Activated naive CD8-positive, alpha-beta T cell treated with anti-CD3 and anti-CD28 coated beads, Interleukin-2, amount 10 ng/mL, durations not matched to agents 7 days and 5 days (primary cell): Measurements from ENCODE around the gene S1PR4. TPM values are rescaled to one million over a fixed set of nuclear protein-coding genes. Genes with fewer than 3 reads are reported as not detected.

Experiments used
- ATAC-seq: fragments of 150-1000 bp; cut with Tn5 transposase; one replicate; pipeline ENCODE4 v1.10.0; 2021; ENCODE audit warnings: low read depth, moderate library complexity
- POLR2A ChIA-PET: fragments of 350-600 bp; sonication (Branson Sonifier 250); formaldehyde crosslinking; loops from one replicate; lab custom pipeline; 2021; ENCODE audit warnings: antibody characterized with exemption; lab: Charles Lee
- DNase-seq: peaks from one replicate; pipeline ENCODE4 v3.0.0; 2021
- H3K27ac Mint-ChIP-seq: one replicate; pipeline ENCODE4 v1.8.0; 2022; ENCODE audit warnings: mild to moderate bottlenecking, mixed read lengths
- H3K27me3 Mint-ChIP-seq: one replicate; pipeline ENCODE4 v1.8.0; 2022; ENCODE audit warnings: mild to moderate bottlenecking, moderate library complexity, mixed read lengths
- H3K36me3 Mint-ChIP-seq: one replicate; pipeline ENCODE4 v1.8.0; 2021; ENCODE audit warnings: mild to moderate bottlenecking, mixed read lengths
- H3K4me1 Mint-ChIP-seq: one replicate; pipeline ENCODE4 v1.8.0; 2021; ENCODE audit warnings: mixed read lengths
- H3K4me3 Mint-ChIP-seq: one replicate; pipeline ENCODE4 v1.8.0; 2022; ENCODE audit warnings: mild to moderate bottlenecking, moderate library complexity, mixed read lengths
- H3K9me3 Mint-ChIP-seq: one replicate; pipeline ENCODE4 v1.8.0; 2021; ENCODE audit warnings: mixed read lengths
- total RNA-seq, 2 experiments: library from RNA; stranded (reverse); gene quantifications; one replicate each; pipeline ENCODE4 v1.2.3, GENCODE V29; 2021

The S1PR4 gene
- 100 to 1,000 TPM; 133 to 134 TPM for total RNA-seq

GRCh38 chr19:3178377-3178972 is at the start of gene S1PR4:
Gene S1PR4 (plus strand): TSS chr19:3178769. CDS start chr19:3178793, 24 bp downstream.
- ATAC-seq, result peak; percentile 77
- POLR2A ChIA-PET, result interaction anchor here (0.9 to 1.4 kb wide), 3 partner anchors 13 to 116 kb away, joined by 3 to 4 read pairs (median 3); partner anchors contain the start of genes GNA15 and TLE5
- H3K27me3 Mint-ChIP-seq, result no peaks in the 10 kb centered on the region
- peak; percentile 83 for DNase-seq
- peaks cover 24% of the 10 kb centered on the region for H3K36me3 Mint-ChIP-seq
- peak within 1 kb of the TSS; percentile 99 for H3K27ac Mint-ChIP-seq
- peaks cover 21% of the 10 kb centered on the region for H3K4me1 Mint-ChIP-seq
- H3K9me3 Mint-ChIP-seq, result no peaks in the 10 kb centered on the region
- H3K4me3 Mint-ChIP-seq, result peak within 1 kb of the TSS; percentile 100

GRCh38 chr19:3129112-3129511 is 49.5 kb upstream of the S1PR4 start:
- DNase-seq (no peak), ATAC-seq (no peak)
- Mint-ChIP-seq H3K9me3 (no peaks in the 10 kb centered on the region), H3K4me1 (peaks cover 25% of the 10 kb centered on the region), H3K4me3 (no peak overlapping the region), H3K36me3 (no peaks in the 10 kb centered on the region), H3K27me3 (peaks cover 7% of the 10 kb centered on the region), H3K27ac (no peak overlapping the region)
- POLR2A ChIA-PET, result no interaction called here

- POLR2A ChIA-PET, result interaction anchor here (0.6 to 1.3 kb wide), 6 partner anchors 12 to 958 kb away, joined by 3 to 5 read pairs (median 4); no protein-coding TSS in a partner anchor
- H3K27me3 Mint-ChIP-seq, result peaks cover 3% of the 10 kb centered on the region
These were observed 47.4 kb upstream of the S1PR4 start for GRCh38 chr19:3131168-3131567.

GRCh38 chr19:3132971-3133792 is 45.4 kb upstream of the S1PR4 start:
- Mint-ChIP-seq H3K4me3 (peak overlapping the region; percentile 73), H3K36me3 (peaks cover 5% of the 10 kb centered on the region), H3K27ac (peak overlapping the region; percentile 92), H3K4me1 (peaks cover 33% of the 10 kb centered on the region), H3K9me3 (no peaks in the 10 kb centered on the region), H3K27me3 (peaks cover 3% of the 10 kb centered on the region)
- ATAC-seq (peak; percentile 92), DNase-seq (peak; percentile 69)
- POLR2A ChIA-PET, result interaction anchor here (0.9 to 1.6 kb wide), 3 partner anchors 8 to 73 kb away, joined by 3 to 6 read pairs (median 4); partner anchors contain the start of gene TLE5

More at GRCh38 chr19:3131168-3131567, 47.4 kb upstream of the S1PR4 start:
- no peak for DNase-seq
- H3K4me3 Mint-ChIP-seq, result no peak overlapping the region
- H3K27ac Mint-ChIP-seq, result peak overlapping the region; percentile 43
- no peaks in the 10 kb centered on the region for H3K9me3 Mint-ChIP-seq
- ATAC-seq, result no peak
- H3K36me3 Mint-ChIP-seq, result no peaks in the 10 kb centered on the region
- peaks cover 27% of the 10 kb centered on the region for H3K4me1 Mint-ChIP-seq

GRCh38 chr19:3133793-3134116 is 44.8 kb upstream of the S1PR4 start:
- Mint-ChIP-seq H3K4me3 (peak overlapping the region; percentile 73), H3K9me3 (no peaks in the 10 kb centered on the region), H3K27me3 (peaks cover 3% of the 10 kb centered on the region), H3K27ac (peak overlapping the region; percentile 92), H3K4me1 (peaks cover 33% of the 10 kb centered on the region), H3K36me3 (peaks cover 6% of the 10 kb centered on the region)
- DNase-seq, result no peak
- POLR2A ChIA-PET, result interaction anchor here (0.9 kb wide), 1 partner anchor 73 kb away, joined by 6 read pairs; no protein-coding TSS in a partner anchor
- ATAC-seq, result peak; percentile 38

GRCh38 chr19:3135961-3136683 is 42.4 kb upstream of the S1PR4 start, which contains the start of gene GNA15:
Gene GNA15 (plus strand): TSS chr19:3136033. CDS start chr19:3136451, 418 bp downstream.
- peak within 1 kb of the TSS; percentile 75 for H3K4me3 Mint-ChIP-seq
- peaks cover 3% of the 10 kb centered on the region for H3K27me3 Mint-ChIP-seq
- peak within 1 kb of the TSS; percentile 63 for H3K27ac Mint-ChIP-seq
- DNase-seq, result peak; percentile 48
- POLR2A ChIA-PET, result interaction anchor here (0.7 to 1.5 kb wide), 2 partner anchors 43 to 420 kb away, joined by 3 to 4 read pairs; partner anchors contain the start of gene S1PR4
- no peaks in the 10 kb centered on the region for H3K9me3 Mint-ChIP-seq
- peaks cover 39% of the 10 kb centered on the region for H3K4me1 Mint-ChIP-seq
- peaks cover 12% of the 10 kb centered on the region for H3K36me3 Mint-ChIP-seq
- ATAC-seq, result no peak

GRCh38 chr19:3136684-3137055 is 41.9 kb upstream of the S1PR4 start:
- no peaks in the 10 kb centered on the region for H3K9me3 Mint-ChIP-seq
- peak; percentile 26 for DNase-seq
- peak overlapping the region; percentile 63 for H3K27ac Mint-ChIP-seq
- H3K36me3 Mint-ChIP-seq, result peaks cover 12% of the 10 kb centered on the region
- H3K4me1 Mint-ChIP-seq, result peaks cover 36% of the 10 kb centered on the region
- no peak for ATAC-seq
- peak overlapping the region; percentile 75 for H3K4me3 Mint-ChIP-seq
- no peaks in the 10 kb centered on the region for H3K27me3 Mint-ChIP-seq
- POLR2A ChIA-PET, result interaction anchor here (1.5 kb wide), 1 partner anchor 42 kb away, joined by 4 read pairs; the partner anchor contains the start of gene S1PR4

- peaks cover 12% of the 10 kb centered on the region for H3K36me3 Mint-ChIP-seq
- H3K4me3 Mint-ChIP-seq, result peak overlapping the region; percentile 75
- peak overlapping the region; percentile 50 for H3K27ac Mint-ChIP-seq
- POLR2A ChIA-PET, result interaction anchor here (0.6 to 1.5 kb wide), 2 partner anchors 42 to 66 kb away, joined by 4 read pairs; partner anchors contain the start of gene S1PR4
- ATAC-seq (no peak), DNase-seq (no peak)
- H3K9me3 Mint-ChIP-seq, result no peaks in the 10 kb centered on the region
- peaks cover 37% of the 10 kb centered on the region for H3K4me1 Mint-ChIP-seq
- H3K27me3 Mint-ChIP-seq, result no peaks in the 10 kb centered on the region
These were observed 41.5 kb upstream of the S1PR4 start for GRCh38 chr19:3137119-3137518.

GRCh38 chr19:3138268-3138667 is 40.3 kb upstream of the S1PR4 start:
- Mint-ChIP-seq H3K9me3 (no peaks in the 10 kb centered on the region), H3K4me1 (peaks cover 30% of the 10 kb centered on the region), H3K27me3 (no peaks in the 10 kb centered on the region), H3K4me3 (no peak overlapping the region), H3K27ac (no peak overlapping the region), H3K36me3 (peaks cover 14% of the 10 kb centered on the region)
- POLR2A ChIA-PET, result no interaction called here
- ATAC-seq, result no peak
- no peak for DNase-seq

- ATAC-seq (no peak), DNase-seq (no peak)
- Mint-ChIP-seq H3K36me3 (peaks cover 15% of the 10 kb centered on the region), H3K27me3 (no peaks in the 10 kb centered on the region), H3K27ac (peak overlapping the region; percentile 9), H3K9me3 (no peaks in the 10 kb centered on the region), H3K4me3 (peak overlapping the region; percentile 9), H3K4me1 (peaks cover 21% of the 10 kb centered on the region)
- POLR2A ChIA-PET, result interaction anchor here (0.7 kb wide), 1 partner anchor 26 kb away, joined by 5 read pairs; no protein-coding TSS in a partner anchor
These were observed 37.9 kb upstream of the S1PR4 start for GRCh38 chr19:3140667-3141038.

- no peak for ATAC-seq
- peaks cover 20% of the 10 kb centered on the region for H3K4me1 Mint-ChIP-seq
These were observed 36.3 kb upstream of the S1PR4 start for GRCh38 chr19:3142292-3142670.

GRCh38 chr19:3142781-3143337 is 35.7 kb upstream of the S1PR4 start:
- Mint-ChIP-seq H3K9me3 (no peaks in the 10 kb centered on the region), H3K36me3 (peaks cover 15% of the 10 kb centered on the region), H3K4me1 (peaks cover 19% of the 10 kb centered on the region), H3K4me3 (no peak overlapping the region), H3K27ac (peak overlapping the region; percentile 40), H3K27me3 (no peaks in the 10 kb centered on the region)
- no peak for DNase-seq
- no peak for ATAC-seq
- POLR2A ChIA-PET, result interaction anchor here (0.5 to 1.0 kb wide), 2 partner anchors 12 to 178 kb away, joined by 3 to 5 read pairs; no protein-coding TSS in a partner anchor

More at GRCh38 chr19:3142292-3142670, 36.3 kb upstream of the S1PR4 start:
- POLR2A ChIA-PET, result interaction anchor here (0.5 to 1.5 kb wide), 3 partner anchors 10 to 12 kb away, joined by 4 to 9 read pairs (median 5); no protein-coding TSS in a partner anchor
- Mint-ChIP-seq H3K27ac (peak overlapping the region; percentile 57), H3K9me3 (no peaks in the 10 kb centered on the region), H3K36me3 (peaks cover 15% of the 10 kb centered on the region), H3K4me3 (no peak overlapping the region), H3K27me3 (no peaks in the 10 kb centered on the region)
- no peak for DNase-seq
